Peyer's patch (tissue), 4 donors: ENCODE results near the gene SERPINA3. TPM values are rescaled to one million over a fixed set of nuclear protein-coding genes. Genes with fewer than 3 reads are reported as not detected.
"Not testable (repeated sequence)": the region's sequence is repeated elsewhere in the genome, so short reads cannot be mapped to it uniquely, and the experiment has no call there.

ENCODE experiments used
- DNase-seq, 3 donors: peaks; one replicate each; pipeline ENCODE4 v3.0.0-alpha.2; 2017 to 2019
- H3K27ac ChIP-seq, 4 donors: fragments of 200-600 bp; sonication (generic); one replicate each; pipeline ENCODE4 v1.5.1; 2016 to 2019
- H3K27me3 ChIP-seq, 2 donors: fragments of 200-600 bp; sonication (generic); one replicate each; pipeline ENCODE4 v1.5.1; 2019
- H3K36me3 ChIP-seq, 3 donors: fragments of 200-600 bp; sonication (generic); one replicate each; pipeline ENCODE4 v1.5.1; 2016 to 2019
- H3K4me1 ChIP-seq, 4 donors: fragments of 200-600 bp; sonication (generic); one replicate each; pipeline ENCODE4 v1.5.1; 2016 to 2019
- H3K4me3 ChIP-seq, 4 donors: fragments of 200-600 bp; sonication (generic); 1 replicate in 3 of 4; 2 replicates in 1 of 4; pipeline ENCODE4 v1.5.1; 2016 to 2019; ENCODE audit warnings: mild to moderate bottlenecking in 1 of 4
- H3K9me3 ChIP-seq, 4 donors: fragments of 200-600 bp; sonication (generic); one replicate each; pipeline ENCODE4 v1.5.1; 2016 to 2019; ENCODE audit warnings: mild to moderate bottlenecking in 1 of 4
- POLR2A ChIP-seq, 2 donors: fragments of 450-650 bp; IDR thresholded peaks; one replicate each; pipeline ENCODE4 v1.5.1; 2017; ENCODE audit warnings: antibody characterized with exemption in 2 of 2, mild to moderate bottlenecking in 2 of 2, moderate library complexity in 2 of 2
- total RNA-seq, 4 donors: library from RNA; depleted of rRNA; stranded (reverse); fragments of >200 nt; gene quantifications; one replicate each; pipeline ENCODE4 v1.1.0, GENCODE V29; 2016
- TF ChIP-seq, protein P1 (sequence below), 6 experiments: fragments of 450-650 bp in 4 of 6; fragments of 200-600 bp in 2 of 6; sonication (generic) in 1 of 6; IDR thresholded peaks; one replicate each; pipeline ENCODE4 v1.5.1; 2017 to 2019; ENCODE audit warnings: antibody characterized with exemption in 6 of 6, mild to moderate bottlenecking in 3 of 6, moderate library complexity in 1 of 6

Gene SERPINA3
- total RNA-seq, 4 donors from 2014 or later, result 25.9 to 61.8 (median 34.5) TPM

DNA sequence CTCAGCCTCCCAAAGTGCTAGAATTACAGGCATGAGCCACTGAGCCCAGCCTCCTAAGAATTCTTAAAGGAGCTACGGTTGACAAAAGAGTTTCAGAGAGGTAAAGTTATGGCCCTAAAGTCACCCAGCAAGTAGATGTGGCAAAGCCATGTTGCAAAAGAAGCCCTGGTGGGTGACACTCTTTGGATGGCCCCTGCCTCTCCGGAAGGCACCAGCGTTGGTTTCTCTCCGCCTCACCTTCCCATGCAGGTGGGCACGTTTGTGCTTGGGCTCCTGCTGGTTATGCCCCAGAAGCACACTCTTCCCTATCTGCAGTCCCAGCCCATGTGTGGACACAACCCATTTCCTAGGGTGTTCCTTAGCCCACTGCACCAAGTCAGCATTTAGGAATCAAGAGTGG, 9.5 kb upstream of the SERPINA3 start:
- no peak for DNase-seq
- no peaks in the 10 kb centered on the region for H3K27me3 ChIP-seq
- H3K4me3 ChIP-seq, result no peak overlapping the region
- peak overlapping the region in 3 of 4 donors; percentile 5 to 82 (median 25) for H3K27ac ChIP-seq
- TF ChIP-seq, protein P1, sequence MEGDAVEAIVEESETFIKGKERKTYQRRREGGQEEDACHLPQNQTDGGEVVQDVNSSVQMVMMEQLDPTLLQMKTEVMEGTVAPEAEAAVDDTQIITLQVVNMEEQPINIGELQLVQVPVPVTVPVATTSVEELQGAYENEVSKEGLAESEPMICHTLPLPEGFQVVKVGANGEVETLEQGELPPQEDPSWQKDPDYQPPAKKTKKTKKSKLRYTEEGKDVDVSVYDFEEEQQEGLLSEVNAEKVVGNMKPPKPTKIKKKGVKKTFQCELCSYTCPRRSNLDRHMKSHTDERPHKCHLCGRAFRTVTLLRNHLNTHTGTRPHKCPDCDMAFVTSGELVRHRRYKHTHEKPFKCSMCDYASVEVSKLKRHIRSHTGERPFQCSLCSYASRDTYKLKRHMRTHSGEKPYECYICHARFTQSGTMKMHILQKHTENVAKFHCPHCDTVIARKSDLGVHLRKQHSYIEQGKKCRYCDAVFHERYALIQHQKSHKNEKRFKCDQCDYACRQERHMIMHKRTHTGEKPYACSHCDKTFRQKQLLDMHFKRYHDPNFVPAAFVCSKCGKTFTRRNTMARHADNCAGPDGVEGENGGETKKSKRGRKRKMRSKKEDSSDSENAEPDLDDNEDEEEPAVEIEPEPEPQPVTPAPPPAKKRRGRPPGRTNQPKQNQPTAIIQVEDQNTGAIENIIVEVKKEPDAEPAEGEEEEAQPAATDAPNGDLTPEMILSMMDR (IDR thresholded peaks at IDR 0.05), result no peak
- no peak for TF ChIP-seq POLR2A (IDR thresholded peaks at IDR 0.05)
- H3K36me3 ChIP-seq, result no peaks in the 10 kb centered on the region
- H3K9me3 ChIP-seq, result no peaks in the 10 kb centered on the region
- H3K4me1 ChIP-seq, result peaks cover 0 to 22% (median 10%) of the 10 kb centered on the region in 4 donors

DNA sequence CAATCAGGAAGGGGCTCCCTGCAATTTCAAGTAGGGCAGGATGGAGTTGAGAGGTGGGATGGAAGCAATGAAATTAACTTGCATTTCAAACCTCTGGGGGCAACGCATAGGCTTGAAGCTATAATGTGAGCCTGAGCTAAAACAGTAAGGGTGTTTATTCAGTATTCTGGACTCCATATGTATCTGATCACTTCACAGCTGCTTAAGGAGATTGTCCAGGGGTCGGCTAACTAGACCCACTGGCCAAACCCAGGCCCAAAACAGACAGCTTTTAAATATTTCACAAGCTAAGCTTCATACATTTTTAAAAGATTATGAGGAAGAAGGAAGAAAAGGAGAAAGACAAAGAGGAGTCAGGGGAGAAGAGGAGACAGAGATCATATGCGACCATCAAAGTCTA, 6.8 kb upstream of the SERPINA3 start:
- no peak for DNase-seq
- Histone ChIP-seq H3K4me1 (peaks cover 0 to under 1% (median 0%) of the 10 kb centered on the region in 4 donors), H3K4me3 (no peak overlapping the region), H3K27me3 (no peaks in the 10 kb centered on the region), H3K36me3 (no peaks in the 10 kb centered on the region), H3K9me3 (no peaks in the 10 kb centered on the region), H3K27ac (no peak overlapping the region)
- no peak for TF ChIP-seq POLR2A (IDR thresholded peaks at IDR 0.05)
- TF ChIP-seq, protein P1 (IDR thresholded peaks at IDR 0.05), result no peak

DNA sequence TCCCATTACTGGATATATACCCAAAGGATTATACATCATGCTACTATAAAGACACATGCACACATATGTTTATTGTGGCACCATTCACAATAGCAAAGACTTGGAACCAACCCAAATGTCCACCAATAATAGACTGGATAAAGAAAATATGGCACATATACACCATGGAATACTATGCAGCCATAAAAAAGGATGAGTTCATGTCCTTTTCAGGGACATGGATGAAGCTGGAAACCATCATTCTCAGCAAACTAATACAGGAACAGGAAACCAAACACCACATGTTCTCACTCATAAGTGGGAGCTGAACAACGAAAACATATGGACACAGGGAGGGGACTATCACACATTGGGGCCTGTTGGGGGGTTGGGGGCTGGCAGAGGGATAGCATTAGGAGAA, 3.2 kb upstream of the SERPINA3 start:
- H3K4me3 ChIP-seq, H3K27ac ChIP-seq, DNase-seq, H3K27me3 ChIP-seq, H3K9me3 ChIP-seq, H3K36me3 ChIP-seq, H3K4me1 ChIP-seq: not testable (repeated sequence)

DNA sequence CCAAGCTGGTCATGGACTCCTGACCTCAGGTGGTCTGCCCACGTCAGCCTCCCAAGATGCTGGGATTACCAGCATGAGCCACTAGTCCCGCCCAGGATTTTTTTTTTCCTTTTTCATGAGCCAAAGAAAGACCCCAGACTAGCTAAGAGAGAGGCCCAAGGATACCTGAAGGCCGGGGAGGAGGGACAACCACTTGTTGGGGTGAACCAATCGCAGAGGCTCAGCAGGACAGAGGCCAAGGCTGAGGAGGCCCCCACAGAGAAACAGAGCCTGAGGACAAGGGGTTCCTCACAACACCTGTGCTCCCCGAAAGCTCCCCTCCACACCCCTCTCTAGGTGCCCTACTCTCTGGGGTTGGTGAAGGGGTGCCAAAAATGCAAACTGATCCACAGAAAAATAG, 1.0 kb upstream of the SERPINA3 start:
- no peaks in the 10 kb centered on the region for H3K9me3 ChIP-seq
- DNase-seq, result no peak
- no peak overlapping the region for H3K4me3 ChIP-seq
- no peak overlapping the region for H3K27ac ChIP-seq
- H3K4me1 ChIP-seq, result peaks cover 0 to 4% (median 0%) of the 10 kb centered on the region in 4 donors
- TF ChIP-seq POLR2A (IDR thresholded peaks at IDR 0.05), result no peak
- TF ChIP-seq, protein P1 (IDR thresholded peaks at IDR 0.05), result no peak
- H3K36me3 ChIP-seq, result no peaks in the 10 kb centered on the region
- H3K27me3 ChIP-seq, result no peaks in the 10 kb centered on the region

DNA sequence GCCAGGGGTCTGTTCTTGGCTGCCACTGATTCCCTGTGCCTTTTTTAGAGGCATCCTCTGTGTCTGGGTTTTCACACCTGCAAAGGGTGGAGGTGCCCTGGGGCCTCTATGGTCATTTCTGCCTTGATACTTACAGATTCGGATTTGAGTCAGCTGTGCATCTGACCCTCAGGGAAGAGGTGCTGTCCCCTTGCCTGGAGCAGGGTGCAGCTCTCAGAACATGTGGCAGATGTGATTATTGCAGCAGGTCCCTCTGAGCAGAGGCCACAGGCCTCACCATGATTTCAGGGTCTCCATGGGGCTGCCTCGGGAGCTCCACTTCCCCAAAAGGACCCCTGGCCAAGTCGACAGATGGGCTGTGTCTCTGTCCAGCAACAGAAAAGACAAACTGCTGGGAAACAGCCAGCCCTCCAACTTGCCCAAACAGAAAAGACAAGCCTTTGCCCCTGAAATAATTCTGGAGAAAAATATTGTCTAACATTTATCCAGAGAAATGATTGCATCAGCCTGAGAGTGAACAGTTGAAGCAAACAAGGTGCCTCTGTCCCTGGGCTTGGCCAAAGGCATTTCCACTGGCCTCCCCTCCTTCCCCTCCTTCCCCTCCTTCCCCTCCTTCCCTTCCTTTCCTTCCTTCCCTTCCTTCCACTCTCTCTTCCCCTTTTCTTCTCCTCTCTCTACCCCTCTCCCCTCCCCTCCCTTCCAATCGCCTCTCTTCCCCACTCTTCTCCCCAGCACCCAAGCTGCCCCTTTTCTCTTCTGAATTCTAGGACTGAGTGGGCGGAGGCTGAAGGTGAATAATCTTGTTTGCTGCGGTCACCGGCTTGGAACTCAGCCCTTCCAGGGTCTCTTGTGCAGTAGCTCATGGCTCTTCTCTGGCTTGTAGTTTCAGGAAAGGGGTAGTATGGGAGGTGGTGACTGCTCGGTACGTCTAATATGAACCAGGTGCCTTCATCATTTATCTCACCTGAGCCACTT, 676 bp downstream of the SERPINA3 start:
- H3K4me1 ChIP-seq, result peaks cover 0 to 4% (median 0%) of the 10 kb centered on the region in 4 donors
- no peak for DNase-seq
- H3K36me3 ChIP-seq, result no peaks in the 10 kb centered on the region
- peaks cover 0 to 4% (median 0%) of the 10 kb centered on the region in 4 donors for H3K9me3 ChIP-seq
- TF ChIP-seq POLR2A (IDR thresholded peaks at IDR 0.05), result no peak
- TF ChIP-seq, protein P1 (IDR thresholded peaks at IDR 0.05), result no peak
- peak overlapping the region in 2 of 4 donors; percentile 5 to 22 for H3K27ac ChIP-seq
- H3K27me3 ChIP-seq, result no peaks in the 10 kb centered on the region
- H3K4me3 ChIP-seq, result peak overlapping the region in 1 of 4 donors; percentile 17
